ENCODE results near the gene ZDHHC1. TPM values are rescaled to one million over a fixed set of nuclear protein-coding genes. Genes with fewer than 3 reads are reported as not detected.

Gene ZDHHC1
- total and polyA plus RNA-seq, 5 donors from 2014 or later, result 0.60 TPM; not detected in 4

GRCh38 chr16:67413978-67414911, 2.0 kb downstream of the ZDHHC1 start:
- Histone ChIP-seq H3K9me3 (ENCODE audit: control insufficient read depth in 2 of 2, low read length in 2 of 2) (no peaks in the 10 kb centered on the region), H3K36me3 (ENCODE audit: control insufficient read depth, insufficient read depth, low read length) (no peaks in the 10 kb centered on the region), H3K27me3 (ENCODE audit: control insufficient read depth, insufficient read depth, low read length) (peaks cover 17% of the 10 kb centered on the region), H3K4me1 (ENCODE audit: control insufficient read depth, insufficient read depth, low read length, poor library complexity, severe bottlenecking) (peaks cover 10% of the 10 kb centered on the region), H3K4me3 (ENCODE audit: low read depth, low read length) (no peak overlapping the region), H3K27ac (ENCODE audit: insufficient read depth, low read length, poor library complexity, severe bottlenecking) (no peak overlapping the region)
- DNase-seq (no peak), ATAC-seq (ENCODE audit: low read depth in 2 of 2) (no peak)
- Mint-ChIP-seq H3K9me3 (peaks cover 0 to 3% (median 0%) of the 10 kb centered on the region in 7 donors), H3K27me3 (peaks cover 45% of the 10 kb centered on the region), H3K4me3 (no peak overlapping the region), H3K27ac (no peak overlapping the region), H3K36me3 (no peaks in the 10 kb centered on the region), H3K4me1 (peaks cover 0 to 15% (median 8%) of the 10 kb centered on the region in 4 donors)

GRCh38 chr16:67412294-67412693, 4.0 kb downstream of the ZDHHC1 start:
- no peaks in the 10 kb centered on the region for H3K36me3 Mint-ChIP-seq
- H3K36me3 ChIP-seq (ENCODE audit: control insufficient read depth, insufficient read depth, low read length), result no peaks in the 10 kb centered on the region
- no peak overlapping the region for H3K27ac ChIP-seq (ENCODE audit: insufficient read depth, low read length, poor library complexity, severe bottlenecking)
- peaks cover 0 to 15% (median 6%) of the 10 kb centered on the region in 4 donors for H3K4me1 Mint-ChIP-seq
- no peaks in the 10 kb centered on the region for H3K9me3 ChIP-seq (ENCODE audit: control insufficient read depth in 2 of 2, low read length in 2 of 2)
- peaks cover 8% of the 10 kb centered on the region for H3K27me3 ChIP-seq (ENCODE audit: control insufficient read depth, insufficient read depth, low read length)
- peaks cover 33% of the 10 kb centered on the region for H3K27me3 Mint-ChIP-seq
- H3K27ac Mint-ChIP-seq, result no peak overlapping the region
- H3K4me3 Mint-ChIP-seq, result no peak overlapping the region
- no peak for ATAC-seq (ENCODE audit: low read depth in 2 of 2)
- no peak overlapping the region for H3K4me3 ChIP-seq (ENCODE audit: low read depth, low read length)
- peaks cover 10% of the 10 kb centered on the region for H3K4me1 ChIP-seq (ENCODE audit: control insufficient read depth, insufficient read depth, low read length, poor library complexity, severe bottlenecking)
- peaks cover 0 to 3% (median 0%) of the 10 kb centered on the region in 7 donors for H3K9me3 Mint-ChIP-seq
- no peak for DNase-seq

GRCh38 chr16:67411339-67411738, 4.9 kb downstream of the ZDHHC1 start:
- H3K36me3 ChIP-seq (ENCODE audit: control insufficient read depth, insufficient read depth, low read length), result no peaks in the 10 kb centered on the region
- H3K9me3 Mint-ChIP-seq, result peaks cover 0 to 3% (median 0%) of the 10 kb centered on the region in 7 donors

GRCh38 chr16:67409631-67410030, 6.6 kb downstream of the ZDHHC1 start:
- no peaks in the 10 kb centered on the region for H3K9me3 ChIP-seq (ENCODE audit: control insufficient read depth in 2 of 2, low read length in 2 of 2)
- peaks cover 17% of the 10 kb centered on the region for H3K27me3 Mint-ChIP-seq
- no peaks in the 10 kb centered on the region for H3K4me1 ChIP-seq (ENCODE audit: control insufficient read depth, insufficient read depth, low read length, poor library complexity, severe bottlenecking)
- H3K9me3 Mint-ChIP-seq, result peaks cover 0 to 3% (median 0%) of the 10 kb centered on the region in 7 donors
- H3K27me3 ChIP-seq (ENCODE audit: control insufficient read depth, insufficient read depth, low read length), result peaks cover 4% of the 10 kb centered on the region
- no peak overlapping the region for H3K4me3 Mint-ChIP-seq
- no peak overlapping the region for H3K27ac Mint-ChIP-seq
- H3K4me3 ChIP-seq (ENCODE audit: low read depth, low read length), result no peak overlapping the region
- peaks cover 0 to 6% (median 1%) of the 10 kb centered on the region in 4 donors for H3K4me1 Mint-ChIP-seq
- no peaks in the 10 kb centered on the region for H3K36me3 ChIP-seq (ENCODE audit: control insufficient read depth, insufficient read depth, low read length)
- ATAC-seq (ENCODE audit: low read depth in 2 of 2) (no peak), DNase-seq (no peak)
- H3K27ac ChIP-seq (ENCODE audit: insufficient read depth, low read length, poor library complexity, severe bottlenecking), result no peak overlapping the region
- H3K36me3 Mint-ChIP-seq, result no peaks in the 10 kb centered on the region

More at GRCh38 chr16:67411339-67411738, 4.9 kb downstream of the ZDHHC1 start:
- Histone ChIP-seq H3K4me1 (ENCODE audit: control insufficient read depth, insufficient read depth, low read length, poor library complexity, severe bottlenecking) (peaks cover 7% of the 10 kb centered on the region), H3K27ac (ENCODE audit: insufficient read depth, low read length, poor library complexity, severe bottlenecking) (no peak overlapping the region), H3K9me3 (ENCODE audit: control insufficient read depth in 2 of 2, low read length in 2 of 2) (no peaks in the 10 kb centered on the region), H3K4me3 (ENCODE audit: low read depth, low read length) (no peak overlapping the region), H3K27me3 (ENCODE audit: control insufficient read depth, insufficient read depth, low read length) (peaks cover 4% of the 10 kb centered on the region)
- Mint-ChIP-seq H3K36me3 (no peaks in the 10 kb centered on the region), H3K27me3 (peaks cover 24% of the 10 kb centered on the region), H3K4me3 (no peak overlapping the region), H3K27ac (no peak overlapping the region), H3K4me1 (peaks cover 0 to 10% (median 1%) of the 10 kb centered on the region in 4 donors)
- ATAC-seq (ENCODE audit: low read depth in 2 of 2) (no peak), DNase-seq (no peak)

GRCh38 chr16:67407788-67408452, 8.4 kb downstream of the ZDHHC1 start:
- Histone ChIP-seq H3K36me3 (ENCODE audit: control insufficient read depth, insufficient read depth, low read length) (no peaks in the 10 kb centered on the region), H3K27me3 (ENCODE audit: control insufficient read depth, insufficient read depth, low read length) (no peaks in the 10 kb centered on the region)
- H3K27me3 Mint-ChIP-seq, result peaks cover 21% of the 10 kb centered on the region

GRCh38 chr16:67407176-67407787, 9.0 kb downstream of the ZDHHC1 start:
- H3K4me1 ChIP-seq (ENCODE audit: control insufficient read depth, insufficient read depth, low read length, poor library complexity, severe bottlenecking), result no peaks in the 10 kb centered on the region
- H3K36me3 ChIP-seq (ENCODE audit: control insufficient read depth, insufficient read depth, low read length), result no peaks in the 10 kb centered on the region
- Mint-ChIP-seq H3K27me3 (peaks cover 23% of the 10 kb centered on the region), H3K9me3 (peaks cover 0 to 3% (median 0%) of the 10 kb centered on the region in 7 donors), H3K4me1 (no peaks in the 10 kb centered on the region), H3K27ac (no peak overlapping the region), H3K36me3 (no peaks in the 10 kb centered on the region), H3K4me3 (no peak overlapping the region)
- ATAC-seq (ENCODE audit: low read depth in 2 of 2) (no peak), DNase-seq (no peak)
- no peak overlapping the region for H3K27ac ChIP-seq (ENCODE audit: insufficient read depth, low read length, poor library complexity, severe bottlenecking)
- H3K4me3 ChIP-seq (ENCODE audit: low read depth, low read length), result no peak overlapping the region
- no peaks in the 10 kb centered on the region for H3K27me3 ChIP-seq (ENCODE audit: control insufficient read depth, insufficient read depth, low read length)
- H3K9me3 ChIP-seq (ENCODE audit: control insufficient read depth in 2 of 2, low read length in 2 of 2), result no peaks in the 10 kb centered on the region

More at GRCh38 chr16:67407788-67408452, 8.4 kb downstream of the ZDHHC1 start:
- no peaks in the 10 kb centered on the region for H3K36me3 Mint-ChIP-seq
- Histone ChIP-seq H3K4me3 (ENCODE audit: low read depth, low read length) (no peak overlapping the region), H3K9me3 (ENCODE audit: control insufficient read depth in 2 of 2, low read length in 2 of 2) (no peaks in the 10 kb centered on the region), H3K27ac (ENCODE audit: insufficient read depth, low read length, poor library complexity, severe bottlenecking) (no peak overlapping the region), H3K4me1 (ENCODE audit: control insufficient read depth, insufficient read depth, low read length, poor library complexity, severe bottlenecking) (no peaks in the 10 kb centered on the region)
- no peak for ATAC-seq (ENCODE audit: low read depth in 2 of 2)
- H3K4me3 Mint-ChIP-seq, result no peak overlapping the region
- no peaks in the 10 kb centered on the region for H3K4me1 Mint-ChIP-seq
- DNase-seq, result no peak
- H3K27ac Mint-ChIP-seq, result no peak overlapping the region
- H3K9me3 Mint-ChIP-seq, result peaks cover 0 to 3% (median 0%) of the 10 kb centered on the region in 7 donors

GRCh38 chr16:67406111-67406971, 9.9 kb downstream of the ZDHHC1 start:
- no peaks in the 10 kb centered on the region for H3K36me3 Mint-ChIP-seq
- Histone ChIP-seq H3K9me3 (ENCODE audit: control insufficient read depth in 2 of 2, low read length in 2 of 2) (no peaks in the 10 kb centered on the region), H3K4me1 (ENCODE audit: control insufficient read depth, insufficient read depth, low read length, poor library complexity, severe bottlenecking) (no peaks in the 10 kb centered on the region), H3K27ac (ENCODE audit: insufficient read depth, low read length, poor library complexity, severe bottlenecking) (no peak overlapping the region), H3K27me3 (ENCODE audit: control insufficient read depth, insufficient read depth, low read length) (no peaks in the 10 kb centered on the region), H3K36me3 (ENCODE audit: control insufficient read depth, insufficient read depth, low read length) (no peaks in the 10 kb centered on the region), H3K4me3 (ENCODE audit: low read depth, low read length) (no peak overlapping the region)
- no peaks in the 10 kb centered on the region for H3K4me1 Mint-ChIP-seq
- H3K27ac Mint-ChIP-seq, result no peak overlapping the region
- ATAC-seq (ENCODE audit: low read depth in 2 of 2) (no peak), DNase-seq (no peak)
- H3K9me3 Mint-ChIP-seq, result peaks cover 0 to 3% (median 0%) of the 10 kb centered on the region in 7 donors
- no peak overlapping the region for H3K4me3 Mint-ChIP-seq
- H3K27me3 Mint-ChIP-seq, result peaks cover 15% of the 10 kb centered on the region

Data from CD4-positive, CD25-positive, alpha-beta regulatory T cell (primary cell).